Astrocyte (in vitro differentiated cells and primary cell): ENCODE results near the gene SH3BP5L. TPM values are rescaled to one million over a fixed set of nuclear protein-coding genes. Genes with fewer than 3 reads are reported as not detected.

Source experiments
- DNase-seq: peaks from one replicate; pipeline ENCODE4 v3.0.0-alpha.2; 2010; ENCODE audit warnings: low read depth
- FAIRE-seq: peaks from 2 replicates; lab custom pipeline; 2011; peaks lifted over from hg19 to GRCh38; lab: Jason Lieb, UNC
- H2AFZ ChIP-seq: 2 replicates; pipeline ENCODE4 v1.6.0; 2012; ENCODE audit warnings: low read depth, low read length, inconsistent platforms
- H3K27ac ChIP-seq: 2 replicates; pipeline ENCODE4 v1.5.1; 2011; ENCODE audit warnings: low read depth, low read length, inconsistent platforms
- H3K27me3 ChIP-seq: 2 replicates; pipeline ENCODE4 v1.6.0; 2011; ENCODE audit warnings: low read length, inconsistent platforms; ENCODE audit not compliant: insufficient read depth
- H3K36me3 ChIP-seq: 2 replicates; pipeline ENCODE4 v1.5.1; 2011; ENCODE audit warnings: low read length, inconsistent platforms; ENCODE audit not compliant: insufficient read depth
- H3K4me1 ChIP-seq: 2 replicates; pipeline ENCODE4 v1.5.1; 2011; ENCODE audit warnings: low read length, inconsistent platforms; ENCODE audit not compliant: insufficient read depth
- H3K4me2 ChIP-seq: 2 replicates; pipeline ENCODE4 v1.6.0; 2012; ENCODE audit warnings: low read length, inconsistent platforms
- H3K4me3 ChIP-seq: 2 replicates; pipeline ENCODE4 v1.5.1; 2011; ENCODE audit warnings: low read depth, mild to moderate bottlenecking, low read length, inconsistent platforms; ENCODE audit not compliant: insufficient read depth
- H3K79me2 ChIP-seq: 2 replicates; pipeline ENCODE4 v1.6.0; 2012; ENCODE audit warnings: mild to moderate bottlenecking, low read length, inconsistent platforms; ENCODE audit not compliant: insufficient read depth
- H3K9ac ChIP-seq: 2 replicates; pipeline ENCODE4 v1.6.0; 2012; ENCODE audit warnings: mild to moderate bottlenecking, low read length, inconsistent platforms
- H3K9me3 ChIP-seq: 2 replicates; pipeline ENCODE4 v1.5.1; 2012; ENCODE audit warnings: low read depth, mild to moderate bottlenecking, low read length, inconsistent platforms; ENCODE audit not compliant: insufficient read depth
- H4K20me1 ChIP-seq: 2 replicates; pipeline ENCODE4 v1.6.0; 2012; ENCODE audit warnings: low read length, inconsistent platforms; ENCODE audit not compliant: insufficient read depth
- H3K27ac Mint-ChIP-seq: one replicate; pipeline ENCODE4 v1.8.0; 2021; ENCODE audit warnings: mild to moderate bottlenecking, mixed read lengths; ENCODE audit not compliant: unreplicated experiment
- H3K27me3 Mint-ChIP-seq: one replicate; pipeline ENCODE4 v1.8.0; 2021; ENCODE audit warnings: low read depth, mixed read lengths; ENCODE audit not compliant: unreplicated experiment
- H3K36me3 Mint-ChIP-seq: one replicate; pipeline ENCODE4 v1.8.0; 2021; ENCODE audit warnings: low read depth, mixed read lengths; ENCODE audit not compliant: unreplicated experiment
- H3K4me1 Mint-ChIP-seq: one replicate; pipeline ENCODE4 v1.8.0; 2021; ENCODE audit warnings: low read depth, mixed read lengths; ENCODE audit not compliant: unreplicated experiment
- H3K4me3 Mint-ChIP-seq: one replicate; pipeline ENCODE4 v1.8.0; 2021; ENCODE audit warnings: mild to moderate bottlenecking, moderate library complexity, mixed read lengths; ENCODE audit not compliant: unreplicated experiment
- H3K9me3 Mint-ChIP-seq: one replicate; pipeline ENCODE4 v1.8.0; 2021; ENCODE audit warnings: mild to moderate bottlenecking, mixed read lengths; ENCODE audit not compliant: unreplicated experiment
- EZH2 ChIP-seq: IDR thresholded peaks from 2 replicates; pipeline ENCODE4 v1.6.1; 2012; ENCODE audit warnings: mild to moderate bottlenecking, low read length, inconsistent platforms; ENCODE audit not compliant: insufficient read depth
- total RNA-seq: library from RNA; stranded (reverse); gene quantifications from 2 replicates; pipeline ENCODE4 v1.2.1, GENCODE V29; 2021
- TF ChIP-seq, protein P1 (sequence below): IDR thresholded peaks from 2 replicates; pipeline ENCODE4 v1.5.1; 2011; ENCODE audit warnings: low read depth, mild to moderate bottlenecking, inconsistent platforms, low read length, moderate library complexity; ENCODE audit not compliant: insufficient read depth

SH3BP5L gene
- total RNA-seq, 1 donor from 2014 or later: 37.7 TPM

DNA sequence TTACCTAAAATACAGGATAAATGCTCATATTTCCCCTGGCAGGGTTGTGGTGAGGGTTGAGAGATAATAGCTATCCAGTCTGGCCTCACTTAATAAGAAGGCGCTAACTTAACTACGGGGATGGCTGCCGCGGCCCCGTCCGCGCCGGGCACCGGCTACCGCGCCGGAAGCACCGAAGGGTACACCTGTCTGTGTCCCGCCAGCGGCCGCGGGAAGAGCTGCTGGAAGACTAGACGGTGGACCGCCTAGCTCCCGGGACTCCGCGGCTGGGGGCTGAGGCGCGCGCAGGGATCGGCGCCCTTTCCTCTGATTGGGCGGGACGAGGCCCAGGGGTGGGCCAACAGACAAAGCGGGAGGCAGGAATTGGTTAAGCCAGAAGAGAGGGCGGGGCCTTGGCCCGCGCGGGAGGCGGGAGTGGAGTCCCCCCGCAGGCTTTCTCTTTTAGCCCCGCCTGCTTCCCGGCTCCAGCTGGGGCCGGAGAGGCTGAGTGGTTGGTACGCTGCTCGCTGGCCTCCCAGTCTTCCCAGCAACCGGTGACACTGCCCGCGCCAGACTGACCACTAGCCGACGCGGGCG lies 12.2 kb upstream of the SH3BP5L start, which contains the start of gene ZNF672:
Gene ZNF672, plus strand, starts transcription at position 444 of the 576 bp plus-strand sequence. CDS start 9,051 bp downstream, outside the sequence.
- FAIRE-seq: no peak

DNA sequence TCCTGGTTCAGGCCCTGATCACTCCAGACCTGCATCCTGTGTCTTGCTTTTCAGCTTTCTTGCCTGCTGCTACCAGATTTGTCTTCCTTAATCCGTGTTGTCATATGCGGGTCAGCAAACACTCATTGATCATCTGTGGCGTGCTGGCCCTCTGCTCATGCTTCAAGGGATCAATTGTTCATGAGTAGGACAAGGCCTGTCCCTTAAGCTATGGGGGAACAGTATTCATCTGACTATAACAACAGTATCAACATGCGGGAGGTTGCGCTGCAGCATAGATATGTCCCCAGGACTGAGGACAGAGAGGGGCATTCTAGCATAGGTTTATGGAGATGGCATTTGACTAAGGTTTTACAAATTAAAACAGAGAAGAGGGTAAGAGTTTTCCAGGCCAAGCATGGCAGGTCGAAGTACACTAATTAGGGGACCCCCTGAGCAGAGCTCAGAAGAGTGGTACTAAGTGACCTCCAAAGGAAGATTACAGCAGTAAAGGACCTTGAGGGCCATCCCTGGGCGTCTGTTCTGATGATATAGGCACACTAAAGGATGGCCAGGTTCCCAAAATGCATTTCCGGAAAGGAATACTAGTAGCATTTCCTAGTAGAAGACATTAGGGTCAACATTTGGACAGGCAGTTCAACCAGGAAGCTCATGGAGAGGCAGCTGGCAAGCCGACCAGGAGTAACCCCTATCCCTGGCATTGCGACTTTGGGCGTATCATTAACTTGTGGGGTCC lies 11.5 kb upstream of the SH3BP5L start:
- no peaks in the 10 kb centered on the region for H3K9me3 ChIP-seq
- peak overlapping the region; percentile 70 for H3K9ac ChIP-seq
- H3K36me3 ChIP-seq: no peaks in the 10 kb centered on the region
- H3K27ac ChIP-seq: no peak overlapping the region
- Mint-ChIP-seq H3K27me3 (no peaks in the 10 kb centered on the region), H3K4me3 (no peak overlapping the region), H3K4me1 (peaks cover 14% of the 10 kb centered on the region), H3K36me3 (no peaks in the 10 kb centered on the region), H3K9me3 (no peaks in the 10 kb centered on the region), H3K27ac (no peak overlapping the region)
- H3K4me2 ChIP-seq: peak overlapping the region; percentile 97
- peaks cover 3% of the 10 kb centered on the region for H3K27me3 ChIP-seq
- H3K79me2 ChIP-seq: peaks cover 30% of the 10 kb centered on the region
- peak overlapping the region; percentile 73 for H3K4me3 ChIP-seq
- FAIRE-seq: no peak
- H4K20me1 ChIP-seq: peaks cover 12% of the 10 kb centered on the region
- H2AFZ ChIP-seq: peak overlapping the region; percentile 76
- DNase-seq: no peak
- TF ChIP-seq EZH2: no peak
- TF ChIP-seq, protein P1, sequence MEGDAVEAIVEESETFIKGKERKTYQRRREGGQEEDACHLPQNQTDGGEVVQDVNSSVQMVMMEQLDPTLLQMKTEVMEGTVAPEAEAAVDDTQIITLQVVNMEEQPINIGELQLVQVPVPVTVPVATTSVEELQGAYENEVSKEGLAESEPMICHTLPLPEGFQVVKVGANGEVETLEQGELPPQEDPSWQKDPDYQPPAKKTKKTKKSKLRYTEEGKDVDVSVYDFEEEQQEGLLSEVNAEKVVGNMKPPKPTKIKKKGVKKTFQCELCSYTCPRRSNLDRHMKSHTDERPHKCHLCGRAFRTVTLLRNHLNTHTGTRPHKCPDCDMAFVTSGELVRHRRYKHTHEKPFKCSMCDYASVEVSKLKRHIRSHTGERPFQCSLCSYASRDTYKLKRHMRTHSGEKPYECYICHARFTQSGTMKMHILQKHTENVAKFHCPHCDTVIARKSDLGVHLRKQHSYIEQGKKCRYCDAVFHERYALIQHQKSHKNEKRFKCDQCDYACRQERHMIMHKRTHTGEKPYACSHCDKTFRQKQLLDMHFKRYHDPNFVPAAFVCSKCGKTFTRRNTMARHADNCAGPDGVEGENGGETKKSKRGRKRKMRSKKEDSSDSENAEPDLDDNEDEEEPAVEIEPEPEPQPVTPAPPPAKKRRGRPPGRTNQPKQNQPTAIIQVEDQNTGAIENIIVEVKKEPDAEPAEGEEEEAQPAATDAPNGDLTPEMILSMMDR: no peak
- peaks cover 3% of the 10 kb centered on the region for H3K4me1 ChIP-seq

More for the DNA sequence above, 12.2 kb upstream of the SH3BP5L start, which contains the start of gene ZNF672:
- H3K9ac ChIP-seq: peak within 1 kb of the TSS; percentile 94
- peak within 1 kb of the TSS; percentile 92 for H3K4me3 Mint-ChIP-seq
- H3K36me3 ChIP-seq: no peaks in the 10 kb centered on the region
- H3K4me2 ChIP-seq: peak within 1 kb of the TSS; percentile 97
- peak; percentile 91 for DNase-seq
- peaks cover 3% of the 10 kb centered on the region for H3K4me1 ChIP-seq
- H3K27me3 Mint-ChIP-seq: no peaks in the 10 kb centered on the region
- peak within 1 kb of the TSS; percentile 94 for H3K27ac Mint-ChIP-seq
- H3K79me2 ChIP-seq: peaks cover 37% of the 10 kb centered on the region
- no peaks in the 10 kb centered on the region for H3K36me3 Mint-ChIP-seq
- H2AFZ ChIP-seq: peak within 1 kb of the TSS; percentile 98
- H3K4me3 ChIP-seq: peak within 1 kb of the TSS; percentile 73
- H3K27me3 ChIP-seq: peaks cover 3% of the 10 kb centered on the region
- H3K9me3 ChIP-seq: no peaks in the 10 kb centered on the region
- peak within 1 kb of the TSS; percentile 96 for H3K27ac ChIP-seq
- H4K20me1 ChIP-seq: peaks cover 16% of the 10 kb centered on the region
- TF ChIP-seq, protein P1: no peak
- TF ChIP-seq EZH2: no peak
- no peaks in the 10 kb centered on the region for H3K9me3 Mint-ChIP-seq
- H3K4me1 Mint-ChIP-seq: peaks cover 17% of the 10 kb centered on the region
